ENCODE data around the gene CREBBP.

DNA sequence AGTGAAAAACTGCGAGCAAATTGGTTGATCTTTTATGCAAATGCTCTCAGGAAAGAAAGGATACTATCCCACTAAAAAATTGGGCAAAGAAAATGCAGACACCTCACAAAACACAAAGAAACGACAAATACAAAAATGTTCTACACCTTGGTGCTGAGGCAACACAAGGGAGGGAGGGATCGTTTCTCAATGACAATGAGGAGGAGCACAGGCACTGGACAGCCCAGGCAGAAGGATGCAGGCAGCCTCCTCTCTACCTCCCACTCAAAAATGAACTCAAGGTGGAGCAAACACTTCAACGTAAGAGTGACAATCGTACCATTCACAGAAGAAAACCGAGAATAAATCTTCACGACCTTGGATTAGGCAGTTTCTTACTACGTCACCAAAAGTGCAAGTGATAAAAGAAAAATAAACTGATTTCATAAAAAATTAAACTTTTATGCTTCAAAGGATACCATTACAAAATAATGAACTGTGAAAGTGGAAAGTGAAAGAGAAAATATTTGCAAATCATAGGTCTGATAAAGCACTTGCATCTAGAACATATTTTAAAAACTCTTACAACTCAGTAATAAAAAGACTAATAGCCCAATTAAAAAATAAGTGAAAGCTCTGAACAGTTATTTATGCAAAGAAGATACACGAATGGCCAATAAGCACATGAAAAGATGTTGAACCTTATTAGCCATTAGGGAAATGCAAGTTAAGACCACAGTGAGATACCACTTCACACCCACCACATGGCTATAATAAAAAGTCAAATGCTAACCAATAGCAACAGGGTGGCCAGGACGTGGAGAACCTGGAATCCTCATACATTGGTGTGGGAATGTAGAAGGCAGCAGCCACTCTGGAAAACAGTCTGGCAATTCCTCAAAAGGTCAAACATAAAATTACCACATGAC is 82.4 kb downstream of the CREBBP start:
- TF ChIP-seq, protein P1, sequence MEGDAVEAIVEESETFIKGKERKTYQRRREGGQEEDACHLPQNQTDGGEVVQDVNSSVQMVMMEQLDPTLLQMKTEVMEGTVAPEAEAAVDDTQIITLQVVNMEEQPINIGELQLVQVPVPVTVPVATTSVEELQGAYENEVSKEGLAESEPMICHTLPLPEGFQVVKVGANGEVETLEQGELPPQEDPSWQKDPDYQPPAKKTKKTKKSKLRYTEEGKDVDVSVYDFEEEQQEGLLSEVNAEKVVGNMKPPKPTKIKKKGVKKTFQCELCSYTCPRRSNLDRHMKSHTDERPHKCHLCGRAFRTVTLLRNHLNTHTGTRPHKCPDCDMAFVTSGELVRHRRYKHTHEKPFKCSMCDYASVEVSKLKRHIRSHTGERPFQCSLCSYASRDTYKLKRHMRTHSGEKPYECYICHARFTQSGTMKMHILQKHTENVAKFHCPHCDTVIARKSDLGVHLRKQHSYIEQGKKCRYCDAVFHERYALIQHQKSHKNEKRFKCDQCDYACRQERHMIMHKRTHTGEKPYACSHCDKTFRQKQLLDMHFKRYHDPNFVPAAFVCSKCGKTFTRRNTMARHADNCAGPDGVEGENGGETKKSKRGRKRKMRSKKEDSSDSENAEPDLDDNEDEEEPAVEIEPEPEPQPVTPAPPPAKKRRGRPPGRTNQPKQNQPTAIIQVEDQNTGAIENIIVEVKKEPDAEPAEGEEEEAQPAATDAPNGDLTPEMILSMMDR (IDR thresholded peaks at IDR 0.05): no peak
- no peak for TF ChIP-seq POLR2A (IDR thresholded peaks at IDR 0.05)
